Jurkat, Clone E6-1 (cell line): ENCODE results near the gene FZD10. TPM values are rescaled to one million over a fixed set of nuclear protein-coding genes. Genes with fewer than 3 reads are reported as not detected.
A peak's percentile ranks its signal among the peaks of the same experiment; 100 is the strongest.

Experiments used
- DNase-seq: peaks from one replicate; pipeline ENCODE4 v3.0.0-alpha.2; 2011; ENCODE audit warnings: low read depth, low spot score
- H3K4me3 ChIP-seq: 2 replicates; pipeline ENCODE4 v1.5.1; 2011; ENCODE audit warnings: mild to moderate bottlenecking, low read length, control low read depth, moderate library complexity
- polyA plus RNA-seq: library from polyadenylated mRNA; unstranded; fragments of >200 nt; gene quantifications from one replicate; pipeline ENCODE4 v1.2.1, GENCODE V29; 2012; ENCODE audit warnings: missing spikeins; ENCODE audit not compliant: insufficient read length, insufficient read depth

Gene FZD10, protein sequence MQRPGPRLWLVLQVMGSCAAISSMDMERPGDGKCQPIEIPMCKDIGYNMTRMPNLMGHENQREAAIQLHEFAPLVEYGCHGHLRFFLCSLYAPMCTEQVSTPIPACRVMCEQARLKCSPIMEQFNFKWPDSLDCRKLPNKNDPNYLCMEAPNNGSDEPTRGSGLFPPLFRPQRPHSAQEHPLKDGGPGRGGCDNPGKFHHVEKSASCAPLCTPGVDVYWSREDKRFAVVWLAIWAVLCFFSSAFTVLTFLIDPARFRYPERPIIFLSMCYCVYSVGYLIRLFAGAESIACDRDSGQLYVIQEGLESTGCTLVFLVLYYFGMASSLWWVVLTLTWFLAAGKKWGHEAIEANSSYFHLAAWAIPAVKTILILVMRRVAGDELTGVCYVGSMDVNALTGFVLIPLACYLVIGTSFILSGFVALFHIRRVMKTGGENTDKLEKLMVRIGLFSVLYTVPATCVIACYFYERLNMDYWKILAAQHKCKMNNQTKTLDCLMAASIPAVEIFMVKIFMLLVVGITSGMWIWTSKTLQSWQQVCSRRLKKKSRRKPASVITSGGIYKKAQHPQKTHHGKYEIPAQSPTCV
- not detected for polyA plus RNA-seq

GRCh38 chr12:130162267-130162666, at the start of gene FZD10:
Gene FZD10, plus strand, starts transcription at chr12:130162464. Its CDS starts 479 bp downstream, at chr12:130162943.
- no peak for DNase-seq

DNA sequence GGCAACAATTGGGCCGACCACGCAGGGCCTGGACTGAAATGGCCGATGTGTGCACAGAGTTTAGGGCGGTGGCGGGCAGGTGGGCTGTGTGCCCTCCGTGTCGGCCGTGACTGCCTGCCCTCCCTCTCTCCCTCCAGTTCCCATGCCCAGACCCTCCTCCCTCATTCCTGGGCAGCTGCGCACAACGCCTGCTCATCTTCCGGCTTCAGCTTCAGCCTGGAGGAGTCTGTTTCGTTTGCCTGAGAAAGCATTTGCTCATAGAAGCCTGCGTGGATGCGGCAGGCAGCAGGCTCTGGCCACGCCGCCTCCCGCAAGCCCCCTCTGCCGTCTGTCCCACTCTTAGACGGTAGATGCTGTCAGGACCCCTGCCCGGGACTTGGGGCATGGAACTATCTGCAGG, 47.3 kb upstream of the FZD10 start:
- no peak overlapping the region for H3K4me3 ChIP-seq
- no peak for DNase-seq

More at GRCh38 chr12:130162267-130162666, at the start of gene FZD10:
- H3K4me3 ChIP-seq: 0 out of 2 replicates have a peak within 1 kb of the TSS, but pooled peaks have one; percentile 11

GRCh38 chr12:130115646-130116045, 46.6 kb upstream of the FZD10 start:
- DNase-seq: no peak
- no peak overlapping the region for H3K4me3 ChIP-seq

DNA sequence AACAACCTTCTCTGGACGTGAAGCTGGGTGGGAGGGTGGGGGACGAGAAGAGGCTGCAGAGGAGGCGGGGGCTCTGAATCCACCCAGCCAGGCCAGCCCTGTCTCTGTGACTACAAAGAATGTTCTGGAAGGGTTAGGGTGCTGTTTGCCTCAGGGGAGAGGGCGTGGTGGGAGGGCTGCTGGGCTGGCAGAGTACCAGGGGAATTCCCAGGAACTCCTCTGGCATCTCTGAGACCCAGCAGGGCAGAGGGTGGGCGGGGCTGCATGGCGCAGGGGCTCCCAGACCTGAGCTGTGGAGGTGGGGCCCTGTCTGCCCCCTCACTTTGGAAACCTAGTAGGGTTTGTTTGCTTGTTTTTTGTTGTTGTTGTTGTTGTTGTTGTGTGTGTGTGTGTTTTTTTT, 45.5 kb upstream of the FZD10 start:
- no peak overlapping the region for H3K4me3 ChIP-seq
- DNase-seq: no peak

DNA sequence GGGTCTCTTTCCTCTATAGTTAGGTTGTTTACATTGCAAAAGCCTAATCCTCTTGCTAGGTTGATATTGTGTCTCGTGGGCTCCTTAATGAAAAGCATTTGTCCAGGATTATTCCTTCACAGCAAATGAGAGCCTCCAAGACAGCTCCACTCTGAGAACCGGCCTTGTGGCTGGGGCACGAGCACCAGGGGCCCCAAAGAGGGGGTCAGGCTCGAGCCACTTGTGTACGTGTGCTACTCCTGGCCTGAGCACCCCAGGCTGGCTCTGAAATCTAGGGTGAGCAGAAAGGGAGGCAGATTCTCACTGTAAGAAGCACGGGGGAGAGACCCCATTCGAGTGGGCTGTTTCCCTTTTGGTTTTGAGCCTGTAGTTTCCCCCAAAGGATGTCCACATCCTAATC, 45.0 kb upstream of the FZD10 start:
- no peak for DNase-seq
- no peak overlapping the region for H3K4me3 ChIP-seq

GRCh38 chr12:130117701-130118100, 44.6 kb upstream of the FZD10 start:
- no peak for DNase-seq
- H3K4me3 ChIP-seq: no peak overlapping the region

GRCh38 chr12:130118181-130118580, 44.1 kb upstream of the FZD10 start:
- DNase-seq: no peak
- no peak overlapping the region for H3K4me3 ChIP-seq

DNA sequence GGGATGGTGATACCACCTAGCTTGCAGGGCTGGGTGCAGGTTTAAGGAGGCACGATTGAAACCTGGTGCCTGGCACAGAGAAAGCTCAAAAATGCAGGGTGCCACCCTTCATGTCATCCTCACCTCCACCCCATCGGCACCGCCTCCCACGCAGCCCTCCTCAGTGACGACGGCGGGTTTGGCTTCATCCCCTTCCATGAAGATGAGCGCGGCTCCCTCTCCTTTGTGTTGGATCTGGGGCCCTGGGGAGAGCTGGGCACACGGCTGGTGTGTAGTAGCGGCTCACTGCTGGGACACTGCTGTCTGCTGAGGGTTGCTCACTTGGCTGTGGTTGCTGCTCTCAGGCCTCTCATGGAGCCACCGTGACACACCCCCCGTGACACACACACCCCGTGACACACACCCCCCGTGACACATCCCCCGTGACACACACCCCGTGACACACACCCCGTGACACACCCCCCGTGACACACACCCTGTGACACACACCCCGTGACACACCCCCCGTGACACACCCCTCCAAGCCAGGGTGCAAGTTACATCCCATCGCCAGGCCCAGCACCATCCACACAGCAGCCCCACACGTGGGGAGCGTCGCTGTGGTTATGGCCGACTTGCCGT, 42.9 kb upstream of the FZD10 start:
- H3K4me3 ChIP-seq: no peak overlapping the region
- DNase-seq: no peak

- DNase-seq: no peak
- no peak overlapping the region for H3K4me3 ChIP-seq
These were observed 42.1 kb upstream of the FZD10 start for GRCh38 chr12:130120012-130120805.

DNA sequence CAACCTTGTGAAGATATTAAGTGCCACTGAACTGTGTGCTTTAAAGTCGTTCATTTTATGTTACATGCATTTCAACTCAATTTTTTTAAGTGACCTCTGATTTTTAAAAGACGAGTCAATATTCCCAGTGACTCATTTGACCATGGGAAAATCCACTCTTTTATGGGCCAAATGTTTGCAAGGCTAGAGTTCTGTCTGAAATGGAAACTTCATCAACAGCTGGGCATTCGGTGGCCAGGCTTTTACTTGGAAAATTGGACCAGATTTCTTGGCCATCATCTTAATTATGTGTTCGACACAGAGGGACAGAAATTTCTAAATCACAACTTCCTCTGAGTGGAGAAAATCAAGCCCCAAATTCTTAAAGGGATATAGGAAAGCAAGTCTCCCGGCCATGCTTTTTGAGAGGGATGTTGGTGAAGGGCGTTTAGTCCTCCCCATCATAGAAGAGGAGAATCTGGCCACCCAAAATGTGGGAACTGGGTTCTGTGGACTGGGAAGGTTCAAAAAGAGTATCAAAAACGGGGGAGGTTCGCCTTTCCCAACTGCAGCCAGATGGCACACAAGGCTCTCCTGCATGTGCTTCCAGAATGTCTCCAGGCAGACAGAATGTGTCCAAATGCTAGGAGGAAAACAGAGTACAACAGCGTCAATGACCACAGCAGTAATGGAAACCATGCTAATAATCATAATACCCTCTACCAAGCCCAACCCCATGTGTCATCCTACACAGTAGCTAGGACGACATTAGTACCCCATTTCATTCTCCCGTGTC, 40.9 kb upstream of the FZD10 start:
- DNase-seq: no peak

GRCh38 chr12:130122356-130122755, 39.9 kb upstream of the FZD10 start:
- DNase-seq: no peak
- H3K4me3 ChIP-seq: no peak overlapping the region

More for the DNA sequence above, 40.9 kb upstream of the FZD10 start:
- H3K4me3 ChIP-seq: no peak overlapping the region

GRCh38 chr12:130124106-130124505, 38.2 kb upstream of the FZD10 start:
- DNase-seq: no peak
- H3K4me3 ChIP-seq: no peak overlapping the region

DNA sequence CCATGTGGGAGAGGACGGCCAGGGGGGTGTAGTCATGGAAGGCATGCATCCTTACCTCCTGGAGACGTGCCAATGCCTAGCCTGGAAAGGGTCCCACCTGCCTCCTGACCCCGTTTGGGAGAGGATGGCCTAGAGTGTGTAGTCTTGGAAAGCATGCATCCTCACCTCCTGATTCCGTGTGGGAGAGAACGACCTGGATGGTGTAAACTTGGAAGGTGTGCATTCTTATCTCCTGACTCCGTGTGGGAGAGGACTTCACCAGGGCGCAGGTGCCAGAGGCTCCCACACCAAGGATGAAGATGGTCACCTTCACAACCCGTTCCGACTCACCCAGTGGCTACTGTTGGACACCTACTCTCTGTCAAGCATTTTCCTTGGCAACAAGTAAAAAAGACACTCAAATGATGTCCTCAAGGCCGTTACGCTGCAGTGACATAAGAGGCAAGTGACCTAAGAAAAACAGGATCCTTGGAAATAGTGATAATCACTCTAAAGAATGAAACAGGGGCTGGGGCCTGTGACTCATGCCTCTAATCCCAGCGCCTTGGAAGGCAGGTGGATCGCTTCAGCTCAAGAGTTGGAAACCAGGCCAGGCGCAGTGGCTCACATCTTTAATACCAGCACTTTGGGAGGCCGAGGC, 37.5 kb upstream of the FZD10 start:
- DNase-seq: no peak
- no peak overlapping the region for H3K4me3 ChIP-seq

- no peak for DNase-seq
- no peak overlapping the region for H3K4me3 ChIP-seq
These were observed 36.2 kb upstream of the FZD10 start for GRCh38 chr12:130126023-130126432.

- no peak for DNase-seq
- H3K4me3 ChIP-seq: no peak overlapping the region
These were observed 34.7 kb upstream of the FZD10 start for GRCh38 chr12:130127532-130127911.

- no peak for DNase-seq
- H3K4me3 ChIP-seq: no peak overlapping the region
These were observed 34.1 kb upstream of the FZD10 start for GRCh38 chr12:130127912-130128789.
